Colonic mucosa (tissue), 4 donors: ENCODE data around the gene AKIP1. TPM values are rescaled to one million over a fixed set of nuclear protein-coding genes. Genes with fewer than 3 reads are reported as not detected.
"Not testable (repeated sequence)": the region's sequence is repeated elsewhere in the genome, so short reads cannot be mapped to it uniquely, and the experiment has no call there.

Experiments
- DNase-seq: peaks from one replicate; pipeline ENCODE4 v3.0.0-alpha.2; 2020
- H3K27ac ChIP-seq: fragments of 200-600 bp; one replicate; pipeline ENCODE4 v1.8.0; 2021
- H3K27me3 ChIP-seq: fragments of 200-600 bp; one replicate; pipeline ENCODE4 v1.8.0; 2021
- H3K36me3 ChIP-seq: fragments of 200-600 bp; one replicate; pipeline ENCODE4 v1.8.0; 2021
- H3K4me1 ChIP-seq: fragments of 200-600 bp; one replicate; pipeline ENCODE4 v1.8.0; 2021; ENCODE audit warnings: mild to moderate bottlenecking
- H3K4me3 ChIP-seq: fragments of 200-600 bp; one replicate; pipeline ENCODE4 v1.8.0; 2021
- H3K9ac ChIP-seq, 2 donors: one replicate each; pipeline ENCODE4 v1.7.0; 2013; ENCODE audit warnings: control low read depth in 2 of 2, low read depth in 2 of 2, low read length in 2 of 2
- H3K9me3 ChIP-seq: fragments of 200-600 bp; one replicate; pipeline ENCODE4 v1.8.0; 2021
- intact Hi-C: fragments of 100-400 bp; cut with DNase I; formaldehyde crosslinking; loops from one replicate; pipeline ENCODE4 v1.14.1; 2022
- total RNA-seq, 2 donors: library from RNA; stranded (reverse); fragmentation: NEBNext Ultra II Directional in 1 of 2; extraction: Animal tissue kit (Norgen Biotek cat#: 25700) in 1 of 2; gene quantifications; one replicate each; pipeline ENCODE4 v1.2.1, GENCODE V29; 2021
- TF ChIP-seq, protein P1 (sequence below): fragments of 200-600 bp; IDR thresholded peaks from one replicate; pipeline ENCODE4 v1.8.0; 2022; ENCODE audit warnings: antibody characterized with exemption, mild to moderate bottlenecking
- donor health status: healthy.
- donor health status: DM: no; HTN: no; CAD: no.
- donor health status: DM: no; HTN: no; CAD: no.

The AKIP1 gene
- total RNA-seq, 2 donors from 2014 or later, result 16.7 to 22.3 TPM

DNA sequence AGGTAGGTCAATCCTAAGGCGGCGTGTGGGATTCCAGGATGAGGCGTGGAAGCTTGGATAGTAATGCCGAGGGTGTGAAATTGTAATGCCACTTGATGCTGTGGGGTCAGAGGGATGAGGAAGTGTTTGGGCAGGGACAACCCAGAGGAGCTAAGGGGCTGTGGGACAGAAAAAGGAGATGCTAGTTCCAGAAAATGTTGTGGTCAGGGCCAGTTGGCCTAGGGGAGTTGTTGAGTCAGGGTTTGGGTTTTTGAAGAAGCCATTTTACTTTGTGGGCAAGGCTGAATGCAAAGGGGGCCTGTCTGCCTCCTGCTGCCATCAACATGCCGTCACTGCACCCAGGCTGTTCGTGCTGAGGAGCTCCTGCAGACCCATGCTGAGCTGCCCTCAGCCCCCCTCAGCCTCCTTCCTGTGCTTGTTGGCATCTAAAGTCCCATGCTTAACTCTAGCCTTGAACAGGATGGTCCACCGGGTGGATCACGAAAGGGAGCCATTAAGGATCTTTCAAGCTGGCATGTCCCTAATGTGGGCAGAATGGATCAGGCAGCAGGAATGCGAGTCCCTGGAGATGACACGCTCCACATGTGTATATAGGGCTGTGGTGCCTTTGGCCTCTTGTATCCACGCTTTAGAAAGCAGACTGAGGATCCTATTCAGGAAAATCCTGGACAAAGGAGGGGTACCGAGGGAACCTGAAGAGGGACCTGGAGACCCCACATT lies 19.6 kb downstream of the AKIP1 start:
- Histone ChIP-seq H3K4me1 (no peaks in the 10 kb centered on the region), H3K4me3 (no peak overlapping the region), H3K36me3 (no peaks in the 10 kb centered on the region), H3K27ac (no peak overlapping the region), H3K9ac (no peak overlapping the region), H3K9me3 (no peaks in the 10 kb centered on the region), H3K27me3 (no peaks in the 10 kb centered on the region)
- TF ChIP-seq, protein P1, sequence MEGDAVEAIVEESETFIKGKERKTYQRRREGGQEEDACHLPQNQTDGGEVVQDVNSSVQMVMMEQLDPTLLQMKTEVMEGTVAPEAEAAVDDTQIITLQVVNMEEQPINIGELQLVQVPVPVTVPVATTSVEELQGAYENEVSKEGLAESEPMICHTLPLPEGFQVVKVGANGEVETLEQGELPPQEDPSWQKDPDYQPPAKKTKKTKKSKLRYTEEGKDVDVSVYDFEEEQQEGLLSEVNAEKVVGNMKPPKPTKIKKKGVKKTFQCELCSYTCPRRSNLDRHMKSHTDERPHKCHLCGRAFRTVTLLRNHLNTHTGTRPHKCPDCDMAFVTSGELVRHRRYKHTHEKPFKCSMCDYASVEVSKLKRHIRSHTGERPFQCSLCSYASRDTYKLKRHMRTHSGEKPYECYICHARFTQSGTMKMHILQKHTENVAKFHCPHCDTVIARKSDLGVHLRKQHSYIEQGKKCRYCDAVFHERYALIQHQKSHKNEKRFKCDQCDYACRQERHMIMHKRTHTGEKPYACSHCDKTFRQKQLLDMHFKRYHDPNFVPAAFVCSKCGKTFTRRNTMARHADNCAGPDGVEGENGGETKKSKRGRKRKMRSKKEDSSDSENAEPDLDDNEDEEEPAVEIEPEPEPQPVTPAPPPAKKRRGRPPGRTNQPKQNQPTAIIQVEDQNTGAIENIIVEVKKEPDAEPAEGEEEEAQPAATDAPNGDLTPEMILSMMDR, result no peak
- intact Hi-C loops, result no loop called here
- no peak for DNase-seq

DNA sequence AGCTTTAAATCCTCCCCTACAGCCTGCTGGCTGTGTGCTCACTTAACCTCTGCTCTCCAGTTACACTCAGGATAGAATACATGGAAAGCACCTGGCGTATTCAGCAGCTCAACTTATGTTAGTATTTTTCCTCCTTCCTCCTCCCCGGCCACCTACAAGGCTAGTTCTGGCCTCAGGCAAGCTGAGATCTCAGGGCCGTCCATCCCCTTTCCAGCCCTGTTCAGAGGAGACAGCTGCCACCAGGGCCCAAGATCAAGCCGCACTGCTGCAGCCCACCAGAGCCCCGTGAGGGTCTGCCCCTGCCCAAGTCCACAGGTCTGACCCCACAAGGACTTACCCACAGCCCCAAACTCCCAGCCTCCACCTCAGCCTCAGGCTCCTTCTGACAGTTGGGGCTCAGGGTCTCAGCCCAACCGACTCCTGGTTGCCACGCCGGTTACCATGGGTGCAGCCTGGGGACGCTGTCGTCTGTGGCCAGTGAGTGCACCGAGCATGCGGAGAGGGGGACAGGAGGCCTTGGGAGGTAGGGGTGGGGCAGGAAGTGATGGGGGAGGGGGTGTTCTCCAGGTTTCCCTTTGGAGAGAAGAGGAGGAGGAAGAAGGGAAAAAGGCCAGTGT lies 21.7 kb downstream of the AKIP1 start, which contains the start of gene C11orf16:
C11orf16 (minus strand) TSS at position 384 of the 617 bp plus-strand sequence. CDS start 639 bp downstream, outside the sequence.
- intact Hi-C loops, result no loop called here
- Histone ChIP-seq H3K9ac (no peak within 1 kb of the TSS), H3K36me3 (no peaks in the 10 kb centered on the region), H3K9me3 (no peaks in the 10 kb centered on the region), H3K4me3 (no peak within 1 kb of the TSS), H3K27ac (no peak within 1 kb of the TSS), H3K4me1 (no peaks in the 10 kb centered on the region), H3K27me3 (no peaks in the 10 kb centered on the region)
- no peak for DNase-seq
- TF ChIP-seq, protein P1, result no peak

GRCh38 chr11:8933931-8934330 lies 22.9 kb downstream of the AKIP1 start:
- intact Hi-C loops, result no loop called here
- Histone ChIP-seq H3K9ac (no peak overlapping the region), H3K4me3 (no peak overlapping the region), H3K4me1 (no peaks in the 10 kb centered on the region), H3K27ac (no peak overlapping the region), H3K36me3 (no peaks in the 10 kb centered on the region), H3K27me3 (no peaks in the 10 kb centered on the region), H3K9me3 (no peaks in the 10 kb centered on the region)
- no peak for DNase-seq
- TF ChIP-seq, protein P1, result no peak

DNA sequence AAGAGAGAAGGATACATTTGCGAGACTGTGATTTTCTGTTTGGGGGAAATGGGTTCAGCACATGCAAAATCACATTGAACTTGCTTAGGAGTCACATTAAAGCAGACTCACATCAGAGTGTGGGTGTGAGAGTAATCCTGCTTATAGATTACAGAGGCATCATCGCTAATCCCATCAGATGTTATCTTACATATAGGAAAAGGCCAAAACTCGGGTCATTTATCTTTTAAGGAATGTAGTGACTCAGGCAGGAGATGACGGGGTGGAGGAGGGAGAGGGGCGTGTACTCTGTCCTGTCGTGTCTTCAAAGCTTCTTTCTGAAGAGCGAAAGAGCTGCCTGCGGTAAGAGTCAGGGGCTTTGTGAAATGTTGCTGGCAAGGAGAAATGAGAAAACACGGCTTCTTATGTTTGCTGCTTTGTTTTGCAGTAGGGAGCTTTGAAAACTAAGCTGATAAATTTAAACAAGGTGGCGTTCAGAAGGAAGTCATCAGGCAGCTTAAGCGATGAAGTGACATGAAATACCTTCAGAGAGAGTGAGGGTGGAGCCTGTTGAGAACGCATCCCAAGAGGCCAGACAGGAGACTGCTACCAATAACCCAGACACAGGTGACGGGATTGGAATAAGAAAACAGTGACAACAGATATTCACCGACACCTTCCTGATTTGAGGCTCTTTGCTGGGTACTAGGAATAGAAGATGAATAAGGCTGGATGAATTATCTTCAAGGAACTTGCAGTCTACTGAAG lies 23.9 kb downstream of the AKIP1 start:
- Histone ChIP-seq H3K4me3 (no peak overlapping the region), H3K9me3 (no peaks in the 10 kb centered on the region), H3K27me3 (no peaks in the 10 kb centered on the region), H3K9ac (no peak overlapping the region), H3K27ac (no peak overlapping the region), H3K36me3 (no peaks in the 10 kb centered on the region), H3K4me1 (no peaks in the 10 kb centered on the region)
- intact Hi-C loops, result no loop called here
- TF ChIP-seq, protein P1, result no peak
- no peak for DNase-seq

GRCh38 chr11:8935789-8936188 lies 24.8 kb downstream of the AKIP1 start:
- H3K9ac ChIP-seq, H3K36me3 ChIP-seq, H3K4me3 ChIP-seq, intact Hi-C loops, H3K4me1 ChIP-seq, DNase-seq, H3K27ac ChIP-seq, H3K27me3 ChIP-seq, H3K9me3 ChIP-seq: not testable (repeated sequence)
